ENCODE measurements around the gene SPTBN1.

The SPTBN1 gene

DNA sequence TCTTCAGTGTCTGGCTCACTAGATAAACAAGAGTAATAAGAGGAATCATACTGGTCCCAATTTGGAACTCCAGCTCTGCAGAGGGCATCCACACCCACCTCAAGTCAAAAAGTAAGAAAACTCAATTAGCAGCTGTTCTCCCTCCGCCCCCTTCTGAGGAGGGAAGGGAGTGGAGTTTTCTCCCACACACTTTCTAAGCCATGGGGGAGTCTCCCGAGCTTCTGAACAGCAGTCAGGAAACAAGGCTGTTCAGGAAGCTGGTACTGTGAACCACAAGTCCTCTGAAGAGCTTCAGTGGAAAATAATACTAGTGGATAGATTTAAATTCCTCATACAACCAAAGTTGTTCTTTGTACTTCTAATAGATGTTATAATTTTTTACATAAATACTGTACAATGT, 32.9 kb upstream of the SPTBN1 start:
- DNase-seq (ENCODE audit: low read depth): no peak
- H3K4me3 ChIP-seq (ENCODE audit: low read depth, low read length): no peak overlapping the region
- TF ChIP-seq, protein P1, sequence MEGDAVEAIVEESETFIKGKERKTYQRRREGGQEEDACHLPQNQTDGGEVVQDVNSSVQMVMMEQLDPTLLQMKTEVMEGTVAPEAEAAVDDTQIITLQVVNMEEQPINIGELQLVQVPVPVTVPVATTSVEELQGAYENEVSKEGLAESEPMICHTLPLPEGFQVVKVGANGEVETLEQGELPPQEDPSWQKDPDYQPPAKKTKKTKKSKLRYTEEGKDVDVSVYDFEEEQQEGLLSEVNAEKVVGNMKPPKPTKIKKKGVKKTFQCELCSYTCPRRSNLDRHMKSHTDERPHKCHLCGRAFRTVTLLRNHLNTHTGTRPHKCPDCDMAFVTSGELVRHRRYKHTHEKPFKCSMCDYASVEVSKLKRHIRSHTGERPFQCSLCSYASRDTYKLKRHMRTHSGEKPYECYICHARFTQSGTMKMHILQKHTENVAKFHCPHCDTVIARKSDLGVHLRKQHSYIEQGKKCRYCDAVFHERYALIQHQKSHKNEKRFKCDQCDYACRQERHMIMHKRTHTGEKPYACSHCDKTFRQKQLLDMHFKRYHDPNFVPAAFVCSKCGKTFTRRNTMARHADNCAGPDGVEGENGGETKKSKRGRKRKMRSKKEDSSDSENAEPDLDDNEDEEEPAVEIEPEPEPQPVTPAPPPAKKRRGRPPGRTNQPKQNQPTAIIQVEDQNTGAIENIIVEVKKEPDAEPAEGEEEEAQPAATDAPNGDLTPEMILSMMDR (IDR thresholded peaks at IDR 0.05; ENCODE audit: insufficient read depth, low read depth, low read length, missing control alignments): no peak

DNA sequence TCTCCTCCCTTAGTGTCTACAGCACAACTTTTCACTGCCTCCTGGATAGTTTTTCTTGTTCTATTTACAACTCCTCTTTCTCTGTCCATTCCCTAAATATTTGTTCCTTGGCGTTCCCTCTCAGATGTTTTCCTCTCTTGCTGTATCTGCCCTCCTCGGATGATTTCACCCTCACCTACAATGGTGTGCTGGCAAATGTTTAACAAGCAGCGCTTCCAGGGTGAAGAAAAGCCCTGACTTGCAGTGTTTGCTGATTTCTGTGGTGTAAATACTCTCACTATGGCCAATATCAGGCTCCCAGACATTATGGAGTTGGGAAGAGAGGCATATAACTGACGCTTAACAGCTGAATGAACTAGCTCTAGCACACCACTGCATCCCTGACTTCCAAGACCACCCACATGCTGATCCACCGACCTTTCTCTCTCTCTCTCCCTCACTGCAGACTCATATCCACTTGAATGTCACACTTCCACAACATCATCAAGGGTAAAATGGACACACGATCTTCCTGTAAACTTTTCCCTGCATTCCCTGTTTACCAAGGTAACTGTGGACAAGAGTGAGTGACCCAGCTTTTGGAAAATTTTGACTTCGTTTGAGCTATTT, 31.5 kb upstream of the SPTBN1 start:
- no peak overlapping the region for H3K4me3 ChIP-seq (ENCODE audit: low read depth, low read length)
- TF ChIP-seq, protein P1 (IDR thresholded peaks at IDR 0.05; ENCODE audit: insufficient read depth, low read depth, low read length, missing control alignments): no peak
- DNase-seq (ENCODE audit: low read depth): no peak

DNA sequence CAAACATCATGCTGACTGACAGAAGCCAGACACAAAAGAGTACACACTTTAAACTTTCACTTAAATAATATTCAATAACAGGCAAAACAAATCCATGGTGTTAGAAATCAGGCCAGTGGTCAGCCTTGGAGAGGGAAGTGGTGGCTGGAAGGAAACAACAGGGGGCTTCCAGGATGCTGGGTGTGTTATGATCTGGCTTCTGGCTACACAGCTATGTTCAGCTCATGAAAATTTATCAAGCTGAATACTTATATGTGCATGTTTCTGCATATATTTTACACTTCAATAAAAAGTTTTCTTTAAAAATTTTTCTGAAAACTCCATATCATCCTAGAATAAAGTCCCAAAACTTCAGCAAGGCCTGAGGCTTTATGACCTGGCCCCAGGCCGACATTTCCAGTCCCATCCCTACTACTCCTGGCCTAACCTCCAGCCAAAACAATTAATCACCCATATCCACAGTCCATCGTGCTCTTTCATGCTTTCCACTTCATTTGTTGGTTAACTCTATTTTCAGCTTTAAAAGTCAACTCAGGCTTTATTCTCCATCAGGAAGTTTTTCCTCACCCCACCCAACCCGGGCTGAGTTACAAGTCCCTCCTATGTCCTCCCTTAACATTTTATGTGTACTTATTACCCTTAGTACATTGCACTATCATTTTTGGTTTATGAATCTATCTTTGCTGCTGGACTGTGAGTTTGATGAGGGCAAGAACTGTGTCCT, 27.9 kb upstream of the SPTBN1 start:
- no peak overlapping the region for H3K4me3 ChIP-seq (ENCODE audit: low read depth, low read length)
- DNase-seq (ENCODE audit: low read depth): no peak

DNA sequence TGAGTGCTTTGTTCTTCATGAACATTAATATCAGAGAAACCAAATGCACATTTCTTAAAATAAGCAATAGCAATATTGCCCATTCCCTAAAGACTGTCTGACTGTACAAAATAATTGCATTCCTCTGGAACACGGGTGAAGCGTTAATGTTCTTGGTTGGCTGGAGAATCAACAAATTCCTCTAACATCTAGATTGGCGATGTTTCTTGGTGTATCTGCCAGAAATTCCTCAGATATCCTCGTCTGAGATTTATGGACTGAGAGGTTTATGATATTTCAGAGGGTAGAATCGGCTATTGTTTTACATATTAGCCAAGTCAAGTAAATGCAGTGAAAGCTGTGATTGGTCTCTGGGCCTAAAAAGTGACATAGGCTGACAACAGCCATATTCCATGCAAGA, 27.1 kb upstream of the SPTBN1 start:
- DNase-seq (ENCODE audit: low read depth): no peak
- TF ChIP-seq, protein P1 (IDR thresholded peaks at IDR 0.05; ENCODE audit: insufficient read depth, low read depth, low read length, missing control alignments): no peak
- H3K4me3 ChIP-seq (ENCODE audit: low read depth, low read length): no peak overlapping the region

More for the DNA sequence above, 27.9 kb upstream of the SPTBN1 start:
- TF ChIP-seq, protein P1 (IDR thresholded peaks at IDR 0.05; ENCODE audit: insufficient read depth, low read depth, low read length, missing control alignments): no peak

DNA sequence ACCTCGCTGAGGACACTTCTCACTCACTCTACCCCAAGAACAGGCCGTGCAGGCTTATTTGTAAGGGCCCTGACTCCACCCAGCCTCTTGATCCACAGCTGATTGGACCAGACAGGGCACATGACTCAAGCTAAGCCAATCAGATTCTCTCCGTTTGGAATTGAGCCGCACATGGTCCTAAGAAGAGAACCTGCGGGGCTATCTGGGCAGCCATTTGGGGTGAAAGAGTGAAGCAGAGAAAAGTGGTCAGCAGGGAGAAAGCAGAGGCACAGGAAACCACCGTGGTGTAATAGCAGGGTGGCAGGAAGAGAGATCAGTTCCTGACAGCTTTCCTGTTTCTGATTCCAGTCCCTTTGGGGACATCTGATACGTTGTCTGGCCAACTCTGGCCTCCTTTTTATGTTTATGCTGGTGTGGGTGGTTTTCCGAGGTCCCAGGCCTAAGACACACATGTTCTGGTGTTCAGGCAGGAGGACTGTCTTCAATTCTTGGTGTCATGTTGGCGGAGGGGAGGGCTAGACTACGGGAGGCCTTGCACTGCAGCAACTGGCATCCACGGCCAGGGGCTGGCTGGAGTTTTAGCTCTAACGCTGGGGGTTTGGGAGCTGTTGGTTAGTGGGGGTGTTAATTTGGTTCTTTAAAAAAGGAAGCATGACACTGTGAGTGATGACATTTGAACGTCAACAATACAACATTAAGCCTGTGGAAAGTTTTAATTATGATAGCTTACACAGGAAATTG, 26.1 kb upstream of the SPTBN1 start:
- H3K4me3 ChIP-seq (ENCODE audit: low read depth, low read length): no peak overlapping the region
- TF ChIP-seq, protein P1 (IDR thresholded peaks at IDR 0.05; ENCODE audit: insufficient read depth, low read depth, low read length, missing control alignments): no peak
- peak; percentile 9 for DNase-seq (ENCODE audit: low read depth)

DNA sequence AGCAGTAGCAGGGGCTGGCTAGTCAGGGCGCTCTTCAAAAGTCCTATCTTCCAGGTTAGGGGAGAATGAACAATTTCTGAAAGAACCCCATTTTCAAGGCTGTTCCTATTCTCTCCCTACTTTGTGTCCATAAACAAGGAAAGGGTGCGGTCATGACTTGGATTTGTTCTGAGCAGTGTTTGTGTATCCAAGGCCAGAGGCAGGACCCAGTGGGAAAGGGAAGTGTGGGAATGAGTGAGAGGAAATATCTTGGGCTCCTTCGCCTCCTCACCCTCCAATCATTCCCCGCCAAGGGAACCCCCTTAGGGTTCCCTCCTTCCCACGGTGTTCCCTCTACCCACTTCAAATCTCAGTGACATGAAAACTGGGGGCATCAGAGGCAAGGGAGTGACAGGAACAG, 25.5 kb upstream of the SPTBN1 start:
- TF ChIP-seq, protein P1 (IDR thresholded peaks at IDR 0.05; ENCODE audit: insufficient read depth, low read depth, low read length, missing control alignments): no peak
- no peak overlapping the region for H3K4me3 ChIP-seq (ENCODE audit: low read depth, low read length)
- DNase-seq (ENCODE audit: low read depth): no peak
